HepG2 (cell line): ENCODE measurements around the gene DHX29. TPM values are rescaled to one million over a fixed set of nuclear protein-coding genes. Genes with fewer than 3 reads are reported as not detected.

Source experiments
- ATAC-seq: fragments of 200-7000 bp; cut with Tn5 transposase; 3 replicates; pipeline ENCODE4 v1.9.1; 2020; ENCODE audit warnings: mild to moderate bottlenecking, moderate library complexity
- BruUV-seq: library from RNA; stranded (reverse); fragments of 400-500 nt; replicated peaks from 2 replicates; lab custom pipeline; 2021; lab: Mats Ljungman, UMichigan
- CTCF ChIA-PET: fragments of 300-600 bp; formaldehyde crosslinking; extraction: SDS; loops from one replicate; lab custom pipeline; 2021; ENCODE audit warnings: low total read pairs, inconsistent platforms, low intra/inter-chr PET ratio; lab: Yijun Ruan, JAX
- POLR2A ChIA-PET: fragments of 350-600 bp; sonication (Branson Sonifier 250); formaldehyde crosslinking; loops from one replicate; lab custom pipeline; 2020; ENCODE audit warnings: antibody characterized with exemption, inconsistent platforms; lab: Yijun Ruan, JAX
- DNase-seq: peaks from one replicate; pipeline ENCODE4 v3.0.0-alpha.2; 2015; ENCODE audit warnings: low spot score
- FAIRE-seq: peaks from 3 replicates; lab custom pipeline; 2011; peaks lifted over from hg19 to GRCh38; lab: Jason Lieb, UNC
- H2AFZ ChIP-seq: one replicate; pipeline ENCODE4 v1.6.1; 2011; ENCODE audit warnings: low read length, inconsistent platforms
- H3K27ac ChIP-seq: fragments of 300-600 bp; 3 replicates; pipeline ENCODE4 v1.8.0; 2011; ENCODE audit warnings: mixed run types, mild to moderate bottlenecking, mixed read lengths, low read length, inconsistent platforms; ENCODE audit not compliant: insufficient read depth; ENCODE audit errors: extremely low read length
- H3K27me3 ChIP-seq, 2 experiments: fragments of 200-600 bp in 1 of 2; 2 replicates in 1 of 2; 3 replicates in 1 of 2; pipeline versions ENCODE4 v1.6.0 to v1.8.0; 2011; ENCODE audit warnings: low read length in 2 of 2, mild to moderate bottlenecking in 2 of 2, moderate library complexity in 2 of 2, inconsistent platforms in 1 of 2; ENCODE audit not compliant: insufficient read depth in 2 of 2, control insufficient read depth in 1 of 2
- H3K36me3 ChIP-seq, 2 experiments: fragments of 200-600 bp in 1 of 2; replicated peaks in 1 of 2; 2 replicates in 1 of 2; 3 replicates in 1 of 2; pipeline versions ENCODE4 v1.5.1 to v1.8.0; 2011; ENCODE audit warnings: low read length in 2 of 2, inconsistent platforms in 1 of 2; ENCODE audit not compliant: insufficient read depth in 2 of 2, control insufficient read depth in 1 of 2
- H3K4me1 ChIP-seq: 2 replicates; pipeline ENCODE4 v1.5.1; 2012; ENCODE audit warnings: low read length, inconsistent platforms; ENCODE audit not compliant: insufficient read depth
- H3K4me2 ChIP-seq: 2 replicates; pipeline ENCODE4 v1.6.0; 2011; ENCODE audit warnings: low read depth, low read length, inconsistent platforms
- H3K4me3 ChIP-seq, 3 experiments: fragments of 200-600 bp in 1 of 3; sonication (generic), shearing (Covaris generic) in 1 of 3; replicated peaks in 1 of 3; 2 replicates each; pipeline ENCODE4 v1.5.1; 2011 to 2016; ENCODE audit warnings: low read length in 3 of 3, inconsistent platforms in 2 of 3, low read depth in 2 of 3, mild to moderate bottlenecking in 2 of 3, control low read depth in 1 of 3, mixed read lengths in 1 of 3; ENCODE audit not compliant: insufficient read depth in 1 of 3
- H3K79me2 ChIP-seq: one replicate; pipeline ENCODE4 v1.6.1; 2011; ENCODE audit warnings: low read length, inconsistent platforms; ENCODE audit not compliant: insufficient read depth
- H3K9ac ChIP-seq: 2 replicates; pipeline ENCODE4 v1.6.0; 2011; ENCODE audit warnings: mild to moderate bottlenecking, low read depth, low read length, inconsistent platforms; ENCODE audit not compliant: insufficient read depth
- H3K9me3 ChIP-seq: 2 replicates; pipeline ENCODE4 v1.5.1; 2012; ENCODE audit warnings: mild to moderate bottlenecking, low read length
- H4K20me1 ChIP-seq: 2 replicates; pipeline ENCODE4 v1.6.0; 2011; ENCODE audit warnings: inconsistent platforms, mild to moderate bottlenecking, low read length, moderate library complexity; ENCODE audit not compliant: insufficient read depth
- ARID4A ChIP-seq: sonication (generic); formaldehyde crosslinking; IDR thresholded peaks from 2 replicates; pipeline ENCODE4 v1.5.0; 2020; ENCODE audit warnings: mild to moderate bottlenecking, missing genetic modification reagents, borderline replicate concordance
- ATF3 ChIP-seq: sonication (generic); formaldehyde crosslinking; IDR thresholded peaks from 2 replicates; pipeline ENCODE4 v1.4.0; 2020; ENCODE audit warnings: missing genetic modification reagents
- BORCS8-MEF2B ChIP-seq: sonication (generic); formaldehyde crosslinking; IDR thresholded peaks from 2 replicates; pipeline ENCODE4 v1.8.0; 2022; ENCODE audit warnings: mild to moderate bottlenecking, missing genetic modification reagents
- EEA1 ChIP-seq: sonication (generic); formaldehyde crosslinking; IDR thresholded peaks from 2 replicates; pipeline ENCODE4 v1.5.1; 2020; ENCODE audit warnings: mild to moderate bottlenecking, missing genetic modification reagents, borderline replicate concordance
- JUND ChIP-seq: sonication (generic); formaldehyde crosslinking; IDR thresholded peaks from 2 replicates; pipeline ENCODE4 v1.8.0; 2022; ENCODE audit warnings: mild to moderate bottlenecking, missing genetic modification reagents
- MAFG ChIP-seq: sonication (generic); formaldehyde crosslinking; IDR thresholded peaks from 2 replicates; pipeline ENCODE4 v1.5.1; 2020; ENCODE audit warnings: mild to moderate bottlenecking, missing genetic modification reagents
- PCBP2 ChIP-seq: fragments of 200-400 bp; formaldehyde crosslinking; optimal IDR thresholded peaks from 2 replicates; pipeline ENCODE3; 2018; ENCODE audit warnings: low read length, low read depth; ENCODE audit not compliant: poor library complexity, severe bottlenecking
- PRPF4 ChIP-seq: fragments of 200-400 bp; formaldehyde crosslinking; IDR thresholded peaks from 2 replicates; pipeline ENCODE4 v1.6.1; 2016; ENCODE audit warnings: low read length, low read depth; ENCODE audit not compliant: poor library complexity, severe bottlenecking
- REPIN1 ChIP-seq: sonication (generic); formaldehyde crosslinking; IDR thresholded peaks from 2 replicates; pipeline ENCODE4 v1.8.0; 2022; ENCODE audit warnings: missing genetic modification reagents, low read depth, mild to moderate bottlenecking, borderline replicate concordance
- RORA ChIP-seq: sonication (generic); formaldehyde crosslinking; IDR thresholded peaks from 2 replicates; pipeline ENCODE4 v1.5.0; 2020; ENCODE audit warnings: mild to moderate bottlenecking, missing genetic modification reagents, moderate library complexity
- STAG1 ChIP-seq: sonication (generic); formaldehyde crosslinking; IDR thresholded peaks from 2 replicates; pipeline ENCODE4 v1.4.0; 2020; ENCODE audit warnings: missing genetic modification reagents
- ZNF207 ChIP-seq: fragments of 450-650 bp; IDR thresholded peaks from 2 replicates; pipeline ENCODE4 v1.6.1; 2016; ENCODE audit warnings: antibody characterized with exemption, borderline replicate concordance
- ZNF589 ChIP-seq: sonication (generic); formaldehyde crosslinking; conservative IDR thresholded peaks from 2 replicates; pipeline ENCODE4 v1.8.0; 2022; ENCODE audit warnings: mild to moderate bottlenecking, moderate library complexity, missing genetic modification reagents
- ZNF605 ChIP-seq: sonication (generic); formaldehyde crosslinking; IDR thresholded peaks from 2 replicates; pipeline ENCODE4 v1.8.0; 2022; ENCODE audit warnings: mild to moderate bottlenecking, missing genetic modification reagents
- ZNF841 ChIP-seq: sonication (generic); formaldehyde crosslinking; IDR thresholded peaks from 2 replicates; pipeline ENCODE4 v1.8.1; 2023; ENCODE audit warnings: missing genetic modification reagents, borderline replicate concordance
- ZNF891 ChIP-seq: sonication (generic); formaldehyde crosslinking; IDR thresholded peaks from 2 replicates; pipeline ENCODE4 v1.5.0; 2020; ENCODE audit warnings: mild to moderate bottlenecking, missing genetic modification reagents
- WGBS: methylation state at CpG from one replicate; pipeline ENCODE4 v1.1.6; 2017; ENCODE audit warnings: low lambda C conversion rate; 5-methylcytosine and 5-hydroxymethylcytosine counted together
- in situ Hi-C: cut with HindIII; loops from 2 replicates; pipeline ENCODE4 v1.10.0; 2017; ENCODE audit warnings: low pct_unique_long_range_greater_than_20kb; ENCODE audit not compliant: extremely low pct_ligation_motif_present
- intact Hi-C: fragments of 100-400 bp; cut with micrococcal nuclease; formaldehyde crosslinking; loops from one replicate; pipeline ENCODE4 v1.10.0; 2022; ENCODE audit not compliant: unreplicated experiment
- polyA plus RNA-seq, 8 experiments: library from polyadenylated mRNA; depleted of rRNA in 3 of 8; stranded (reverse) in 7 of 8; unstranded in 1 of 8; fragments of >200 nt; fragmentation: Illumina TruSeq in 4 of 8; extraction: Trizol in 4 of 8; gene quantifications; 2 replicates each; pipeline versions ENCODE4 v1.2.1 to v1.2.3, GENCODE V29; 2011 to 2016; ENCODE audit warnings: low read depth in 4 of 8, missing spikeins in 1 of 8, mixed read lengths in 1 of 8; ENCODE audit not compliant: insufficient read depth in 1 of 8
- total RNA-seq, 5 experiments: library from RNA; depleted of rRNA; stranded (reverse); fragments of >200 nt; fragmentation: Illumina TruSeq; extraction: Trizol; gene quantifications; 2 replicates each; pipeline ENCODE4 v1.2.3, GENCODE V29; 2016; ENCODE audit warnings: low read depth in 1 of 5

The DHX29 gene
- total and polyA plus RNA-seq, 2 of the 13 experiments (the other 11 are each of a cell fraction or from before 2014, with no cell fraction given) = 1.9 to 22.0 TPM

GRCh38 chr5:55350754-55351153, 43.3 kb upstream of the DHX29 start:
- WGBS = 95% methylated on average over 1 of the region's 1 CpG
- no peak for ATAC-seq
- BruUV-seq = no TSS peak
- no peak for TF ChIP-seq ZNF841 (CRISPR knock-in tag)
- no peak for TF ChIP-seq ZNF589
- no peak for TF ChIP-seq BORCS8-MEF2B (CRISPR knock-in tag)
- no peak for TF ChIP-seq JUND
- TF ChIP-seq ARID4A (CRISPR knock-in tag) = no peak
- no peak for TF ChIP-seq ZNF891 (CRISPR knock-in tag)
- TF ChIP-seq STAG1 (CRISPR knock-in tag) = no peak
- no peak for TF ChIP-seq ZNF605 (CRISPR knock-in tag)
- TF ChIP-seq PCBP2 = no peak
- TF ChIP-seq EEA1 (CRISPR knock-in tag) = no peak
- TF ChIP-seq MAFG = no peak
- TF ChIP-seq ATF3 (CRISPR knock-in tag) = no peak
- no peak for TF ChIP-seq ZNF207
- TF ChIP-seq RORA (CRISPR knock-in tag) = no peak
- no peak for TF ChIP-seq REPIN1 (CRISPR knock-in tag)
- no peak for TF ChIP-seq PRPF4

More at GRCh38 chr5:55350754-55351153, 43.3 kb upstream of the DHX29 start:
- in situ Hi-C loops (no loop called here), intact Hi-C loops (no loop called here)
- H3K27me3 ChIP-seq = no peaks in the 10 kb centered on the region
- no peak overlapping the region for H3K4me2 ChIP-seq
- no peaks in the 10 kb centered on the region for H4K20me1 ChIP-seq
- H3K9ac ChIP-seq = no peak overlapping the region
- H3K4me3 ChIP-seq = no peak overlapping the region
- H3K9me3 ChIP-seq = no peaks in the 10 kb centered on the region
- H3K27ac ChIP-seq = no peak overlapping the region
- peaks cover 16 to 86% of the 10 kb centered on the region in 2 experiments for H3K36me3 ChIP-seq
- DNase-seq = no peak
- CTCF ChIA-PET = no interaction called here
- H3K4me1 ChIP-seq = peaks cover 3% of the 10 kb centered on the region
- no peak for FAIRE-seq
- POLR2A ChIA-PET = no interaction called here
- no peak overlapping the region for H2AFZ ChIP-seq
- H3K79me2 ChIP-seq = no peaks in the 10 kb centered on the region
